Prostate gland (tissue), 2 donors: ENCODE results near the gene AMFR.

Experiments used
- POLR2AphosphoS5 ChIP-seq: sonication (generic); formaldehyde crosslinking; IDR thresholded peaks from one replicate; pipeline ENCODE4 v1.6.1; 2017; ENCODE audit warnings: antibody characterized with exemption
- TF ChIP-seq, protein P1 (sequence below), 4 experiments: fragments of 200-600 bp in 2 of 4; fragments of 450-650 bp in 2 of 4; sonication (generic) in 2 of 4; IDR thresholded peaks; 1 replicate in 3 of 4; 2 replicates in 1 of 4; pipeline ENCODE4 v1.5.1; 2016 to 2019; ENCODE audit warnings: antibody characterized with exemption in 4 of 4, mild to moderate bottlenecking in 2 of 4, moderate library complexity in 2 of 4

DNA sequence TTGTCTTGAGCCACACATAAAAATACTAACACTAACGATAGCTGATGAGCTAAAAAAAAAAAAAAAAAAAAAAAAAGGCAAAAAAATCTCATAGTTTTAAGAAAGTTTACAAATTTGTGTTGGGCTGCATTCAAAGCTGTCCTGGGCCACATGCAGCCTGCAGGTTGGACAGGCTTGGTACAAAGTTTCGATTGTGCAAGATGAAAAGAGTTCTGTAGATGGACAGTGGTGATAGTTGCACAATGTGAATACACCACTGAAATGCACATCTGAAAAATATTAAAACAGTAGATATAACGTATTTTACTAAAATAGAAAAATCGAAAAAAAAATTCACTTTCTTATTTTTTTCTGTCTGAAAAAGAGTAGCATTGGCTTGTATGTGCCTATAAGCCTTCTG lies 42.9 kb downstream of the AMFR start:
- TF ChIP-seq, protein P1, sequence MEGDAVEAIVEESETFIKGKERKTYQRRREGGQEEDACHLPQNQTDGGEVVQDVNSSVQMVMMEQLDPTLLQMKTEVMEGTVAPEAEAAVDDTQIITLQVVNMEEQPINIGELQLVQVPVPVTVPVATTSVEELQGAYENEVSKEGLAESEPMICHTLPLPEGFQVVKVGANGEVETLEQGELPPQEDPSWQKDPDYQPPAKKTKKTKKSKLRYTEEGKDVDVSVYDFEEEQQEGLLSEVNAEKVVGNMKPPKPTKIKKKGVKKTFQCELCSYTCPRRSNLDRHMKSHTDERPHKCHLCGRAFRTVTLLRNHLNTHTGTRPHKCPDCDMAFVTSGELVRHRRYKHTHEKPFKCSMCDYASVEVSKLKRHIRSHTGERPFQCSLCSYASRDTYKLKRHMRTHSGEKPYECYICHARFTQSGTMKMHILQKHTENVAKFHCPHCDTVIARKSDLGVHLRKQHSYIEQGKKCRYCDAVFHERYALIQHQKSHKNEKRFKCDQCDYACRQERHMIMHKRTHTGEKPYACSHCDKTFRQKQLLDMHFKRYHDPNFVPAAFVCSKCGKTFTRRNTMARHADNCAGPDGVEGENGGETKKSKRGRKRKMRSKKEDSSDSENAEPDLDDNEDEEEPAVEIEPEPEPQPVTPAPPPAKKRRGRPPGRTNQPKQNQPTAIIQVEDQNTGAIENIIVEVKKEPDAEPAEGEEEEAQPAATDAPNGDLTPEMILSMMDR (IDR thresholded peaks at IDR 0.05), result no peak
- TF ChIP-seq POLR2AphosphoS5, result no peak
